Breast epithelium (tissue), 3 donors: ENCODE results near the gene CELF3.

Experiments used
- POLR2A ChIP-seq: fragments of 450-650 bp; IDR thresholded peaks from one replicate; pipeline ENCODE4 v1.6.1; 2016; ENCODE audit warnings: antibody characterized with exemption, mild to moderate bottlenecking, moderate library complexity
- POLR2AphosphoS5 ChIP-seq, 3 donors: sonication (generic); formaldehyde crosslinking; IDR thresholded peaks; one replicate each; pipeline ENCODE4 v1.6.1; 2017; ENCODE audit warnings: antibody characterized with exemption in 3 of 3
- TF ChIP-seq, protein P1 (sequence below), 3 donors: fragments of 450-650 bp; IDR thresholded peaks; one replicate each; pipeline ENCODE4 v1.5.1; 2016 to 2017; ENCODE audit warnings: antibody characterized with exemption in 3 of 3, mild to moderate bottlenecking in 3 of 3, moderate library complexity in 3 of 3

DNA sequence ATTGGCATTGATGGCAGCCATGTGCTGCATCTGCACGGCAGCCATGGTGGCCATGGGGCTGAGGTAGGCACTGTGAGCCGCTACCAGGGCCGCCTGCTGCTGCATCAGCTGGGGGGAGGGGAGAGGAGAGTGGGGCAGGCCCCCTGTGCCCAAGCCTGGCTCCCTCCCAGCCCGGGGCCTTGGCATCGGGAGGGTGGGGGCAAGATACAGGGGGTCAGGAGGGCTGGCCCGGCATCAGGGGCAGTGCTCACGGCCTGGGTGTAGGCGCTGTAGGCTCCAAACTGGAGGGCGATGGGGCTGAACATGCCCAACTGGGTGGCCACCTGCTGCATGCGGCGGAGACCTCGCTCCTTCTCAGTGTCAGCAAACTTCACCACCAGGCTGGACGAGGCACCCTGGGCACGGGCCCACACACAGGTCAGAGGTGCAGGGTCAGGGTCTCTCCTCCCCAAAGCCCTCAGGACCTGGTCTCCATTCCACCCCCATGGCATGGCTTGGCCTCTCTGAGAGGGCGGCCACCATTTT, 9.0 kb downstream of the CELF3 start:
- TF ChIP-seq, protein P1, sequence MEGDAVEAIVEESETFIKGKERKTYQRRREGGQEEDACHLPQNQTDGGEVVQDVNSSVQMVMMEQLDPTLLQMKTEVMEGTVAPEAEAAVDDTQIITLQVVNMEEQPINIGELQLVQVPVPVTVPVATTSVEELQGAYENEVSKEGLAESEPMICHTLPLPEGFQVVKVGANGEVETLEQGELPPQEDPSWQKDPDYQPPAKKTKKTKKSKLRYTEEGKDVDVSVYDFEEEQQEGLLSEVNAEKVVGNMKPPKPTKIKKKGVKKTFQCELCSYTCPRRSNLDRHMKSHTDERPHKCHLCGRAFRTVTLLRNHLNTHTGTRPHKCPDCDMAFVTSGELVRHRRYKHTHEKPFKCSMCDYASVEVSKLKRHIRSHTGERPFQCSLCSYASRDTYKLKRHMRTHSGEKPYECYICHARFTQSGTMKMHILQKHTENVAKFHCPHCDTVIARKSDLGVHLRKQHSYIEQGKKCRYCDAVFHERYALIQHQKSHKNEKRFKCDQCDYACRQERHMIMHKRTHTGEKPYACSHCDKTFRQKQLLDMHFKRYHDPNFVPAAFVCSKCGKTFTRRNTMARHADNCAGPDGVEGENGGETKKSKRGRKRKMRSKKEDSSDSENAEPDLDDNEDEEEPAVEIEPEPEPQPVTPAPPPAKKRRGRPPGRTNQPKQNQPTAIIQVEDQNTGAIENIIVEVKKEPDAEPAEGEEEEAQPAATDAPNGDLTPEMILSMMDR (IDR thresholded peaks at IDR 0.05): no peak
- TF ChIP-seq POLR2A (no peak), POLR2AphosphoS5 (IDR thresholded peaks at IDR 0.05) (no peak)
